Ovary (tissue), 3 donors: Measurements from ENCODE around the gene LARGE1.

Source experiments
- EP300 ChIP-seq: sonication (generic); formaldehyde crosslinking; IDR thresholded peaks from one replicate; pipeline ENCODE4 v1.6.1; 2017; ENCODE audit warnings: antibody characterized with exemption
- POLR2A ChIP-seq: fragments of 450-650 bp; IDR thresholded peaks from one replicate; pipeline ENCODE4 v1.6.1; 2017; ENCODE audit warnings: antibody characterized with exemption, mild to moderate bottlenecking, moderate library complexity
- TF ChIP-seq, protein P1 (sequence below), 3 donors: fragments of 450-650 bp in 2 of 3; fragments of 200-600 bp in 1 of 3; IDR thresholded peaks; one replicate each; pipeline versions ENCODE4 v1.5.1 to v1.8.0; 2016 to 2022; ENCODE audit warnings: antibody characterized with exemption in 3 of 3, mild to moderate bottlenecking in 1 of 3
- donor health status: DM: no; HTN: no; CAD: no.

GRCh38 chr22:33542153-33542552 is 378.1 kb downstream of the LARGE1 start:
- no peak for TF ChIP-seq POLR2A
- TF ChIP-seq, protein P1, sequence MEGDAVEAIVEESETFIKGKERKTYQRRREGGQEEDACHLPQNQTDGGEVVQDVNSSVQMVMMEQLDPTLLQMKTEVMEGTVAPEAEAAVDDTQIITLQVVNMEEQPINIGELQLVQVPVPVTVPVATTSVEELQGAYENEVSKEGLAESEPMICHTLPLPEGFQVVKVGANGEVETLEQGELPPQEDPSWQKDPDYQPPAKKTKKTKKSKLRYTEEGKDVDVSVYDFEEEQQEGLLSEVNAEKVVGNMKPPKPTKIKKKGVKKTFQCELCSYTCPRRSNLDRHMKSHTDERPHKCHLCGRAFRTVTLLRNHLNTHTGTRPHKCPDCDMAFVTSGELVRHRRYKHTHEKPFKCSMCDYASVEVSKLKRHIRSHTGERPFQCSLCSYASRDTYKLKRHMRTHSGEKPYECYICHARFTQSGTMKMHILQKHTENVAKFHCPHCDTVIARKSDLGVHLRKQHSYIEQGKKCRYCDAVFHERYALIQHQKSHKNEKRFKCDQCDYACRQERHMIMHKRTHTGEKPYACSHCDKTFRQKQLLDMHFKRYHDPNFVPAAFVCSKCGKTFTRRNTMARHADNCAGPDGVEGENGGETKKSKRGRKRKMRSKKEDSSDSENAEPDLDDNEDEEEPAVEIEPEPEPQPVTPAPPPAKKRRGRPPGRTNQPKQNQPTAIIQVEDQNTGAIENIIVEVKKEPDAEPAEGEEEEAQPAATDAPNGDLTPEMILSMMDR (IDR thresholded peaks at IDR 0.05) = no peak
- TF ChIP-seq EP300 = no peak
